Duodenal mucosa (tissue), 2 donors: ENCODE results near the gene NAIF1.
"Not testable (repeated sequence)": the region's sequence is repeated elsewhere in the genome, so short reads cannot be mapped to it uniquely, and the experiment has no call there.

ENCODE experiments used
- H3K27ac ChIP-seq: one replicate; pipeline ENCODE4 v1.7.0; 2013; ENCODE audit warnings: low read depth, low read length
- H3K27me3 ChIP-seq, 2 donors: one replicate each; pipeline ENCODE4 v1.7.0; 2013; ENCODE audit warnings: low read length in 2 of 2, control low read depth in 1 of 2; ENCODE audit not compliant: insufficient read depth in 2 of 2, control insufficient read depth in 1 of 2
- H3K36me3 ChIP-seq, 2 donors: one replicate each; pipeline ENCODE4 v1.7.0; 2013; ENCODE audit warnings: low read length in 2 of 2, control low read depth in 1 of 2; ENCODE audit not compliant: insufficient read depth in 2 of 2, control insufficient read depth in 1 of 2
- H3K4me1 ChIP-seq, 2 donors: one replicate each; pipeline ENCODE4 v1.7.0; 2013; ENCODE audit warnings: low read length in 2 of 2, control low read depth in 1 of 2; ENCODE audit not compliant: insufficient read depth in 2 of 2, control insufficient read depth in 1 of 2
- H3K4me3 ChIP-seq, 2 donors: one replicate each; pipeline ENCODE4 v1.7.0; 2013; ENCODE audit warnings: low read length in 2 of 2, low read depth in 1 of 2
- H3K9ac ChIP-seq, 2 donors: one replicate each; pipeline ENCODE4 v1.7.0; 2013; ENCODE audit warnings: low read length in 2 of 2, low read depth in 1 of 2
- H3K9me3 ChIP-seq, 2 donors: one replicate each; pipeline ENCODE4 v1.7.0; 2013; ENCODE audit warnings: low read length in 2 of 2, control low read depth in 1 of 2; ENCODE audit not compliant: control insufficient read depth in 1 of 2

Gene NAIF1, protein sequence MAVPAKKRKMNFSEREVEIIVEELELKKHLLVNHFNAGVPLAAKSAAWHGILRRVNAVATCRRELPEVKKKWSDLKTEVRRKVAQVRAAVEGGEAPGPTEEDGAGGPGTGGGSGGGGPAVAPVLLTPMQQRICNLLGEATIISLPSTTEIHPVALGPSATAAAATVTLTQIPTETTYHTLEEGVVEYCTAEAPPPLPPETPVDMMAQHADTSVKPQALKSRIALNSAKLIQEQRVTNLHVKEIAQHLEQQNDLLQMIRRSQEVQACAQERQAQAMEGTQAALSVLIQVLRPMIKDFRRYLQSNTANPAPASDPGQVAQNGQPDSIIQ

DNA sequence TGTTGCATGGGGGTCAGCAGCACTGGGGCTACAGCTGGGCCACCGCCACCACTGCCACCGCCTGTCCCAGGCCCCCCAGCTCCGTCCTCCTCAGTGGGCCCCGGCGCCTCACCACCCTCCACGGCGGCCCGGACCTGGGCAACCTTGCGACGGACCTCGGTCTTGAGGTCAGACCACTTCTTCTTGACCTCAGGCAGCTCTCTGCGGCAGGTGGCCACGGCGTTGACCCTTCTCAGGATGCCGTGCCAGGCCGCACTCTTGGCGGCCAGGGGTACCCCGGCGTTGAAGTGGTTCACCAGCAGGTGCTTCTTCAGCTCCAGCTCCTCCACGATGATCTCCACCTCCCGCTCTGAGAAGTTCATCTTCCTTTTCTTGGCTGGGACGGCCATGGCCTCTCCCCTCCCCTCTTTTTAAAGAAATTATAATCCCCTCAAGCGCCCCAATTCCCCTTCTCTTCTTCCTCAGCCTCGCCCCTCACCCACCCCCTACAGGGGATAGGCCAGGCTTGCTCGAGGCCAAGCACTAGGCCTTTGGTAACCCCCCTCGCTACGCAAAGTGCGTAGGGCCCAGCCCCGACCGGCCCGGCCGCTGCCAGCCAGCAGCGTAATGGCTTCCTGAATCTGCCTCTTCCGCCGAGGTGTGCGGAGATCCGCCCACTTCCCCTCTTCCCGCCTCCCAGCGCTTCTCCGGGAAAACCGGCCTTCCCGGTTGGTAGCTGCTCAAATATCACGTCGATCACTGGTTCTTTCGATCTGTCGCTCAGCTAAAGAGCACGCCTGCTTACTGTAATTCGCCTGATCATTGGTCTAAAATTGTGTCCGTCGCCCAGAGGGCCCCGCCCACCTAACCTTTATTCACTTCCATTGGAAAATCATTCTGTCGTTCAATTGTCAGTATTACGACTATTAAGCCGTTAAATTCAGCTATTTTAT, at the start of gene NAIF1:
Gene NAIF1, minus strand, starts transcription at position 608 of the 932 bp plus-strand sequence. Its CDS starts 219 bp downstream, at position 389.
- Histone ChIP-seq H3K36me3 (peaks cover 8 to 17% of the 10 kb centered on the region in 2 donors), H3K4me3 (peak within 1 kb of the TSS; percentile 92 to 93), H3K27ac (peak within 1 kb of the TSS; percentile 97), H3K9me3 (no peaks in the 10 kb centered on the region), H3K27me3 (no peaks in the 10 kb centered on the region), H3K4me1 (peaks cover 31 to 43% of the 10 kb centered on the region in 2 donors), H3K9ac (peak within 1 kb of the TSS; percentile 94 to 96)

DNA sequence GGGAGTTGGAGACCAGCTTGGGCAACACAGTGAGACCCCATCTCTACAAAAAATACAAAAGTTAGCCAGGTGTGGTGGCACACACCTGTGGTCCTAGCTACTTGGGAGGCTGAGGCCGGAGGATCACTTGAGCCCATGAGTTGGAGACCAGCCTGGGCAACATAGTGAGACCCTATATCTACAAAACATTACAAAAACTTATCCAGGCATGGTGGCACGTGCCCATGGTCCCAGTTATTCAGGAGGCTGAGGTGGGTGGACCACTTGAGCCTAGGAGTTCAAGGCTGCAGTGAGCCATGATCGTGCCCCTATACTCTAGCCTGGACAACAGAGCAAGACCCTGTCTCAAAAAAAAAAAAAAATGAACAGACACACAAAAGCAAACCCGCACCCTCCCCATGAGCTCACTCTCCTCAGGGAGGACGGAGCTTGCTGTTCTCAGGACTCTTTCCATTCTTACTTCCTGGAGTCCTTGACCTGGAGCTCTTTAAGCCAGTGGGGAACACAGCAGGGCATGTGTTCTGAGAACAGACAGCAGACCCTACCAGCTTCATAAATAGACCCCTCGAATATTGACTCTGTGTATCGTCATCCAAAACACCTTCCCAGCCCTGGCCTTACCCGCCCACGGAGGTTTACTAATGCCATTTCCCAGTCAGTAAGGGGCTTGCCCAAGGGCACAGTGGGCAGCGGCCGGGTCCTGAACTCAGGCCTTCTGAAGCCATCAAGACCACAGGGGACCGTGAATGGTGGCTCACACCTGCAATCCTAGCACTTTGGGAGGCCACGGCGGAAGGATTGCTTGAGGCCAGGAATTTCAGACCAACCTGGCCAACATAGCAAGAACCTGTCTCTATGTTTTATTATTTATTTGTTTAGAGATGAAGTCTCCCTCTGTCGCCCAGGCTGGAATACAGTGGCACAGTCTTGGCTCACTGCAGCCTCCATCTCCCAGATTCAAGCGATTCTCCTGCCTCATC, 49.3 kb upstream of the NAIF1 start:
- Histone ChIP-seq H3K4me1 (peaks cover 18 to 23% of the 10 kb centered on the region in 2 donors), H3K27ac (peak overlapping the region; percentile 91), H3K9me3 (no peaks in the 10 kb centered on the region), H3K4me3 (no peak overlapping the region), H3K36me3 (peaks cover 8 to 21% of the 10 kb centered on the region in 2 donors), H3K9ac (peak overlapping the region; percentile 37 to 51), H3K27me3 (no peaks in the 10 kb centered on the region)

DNA sequence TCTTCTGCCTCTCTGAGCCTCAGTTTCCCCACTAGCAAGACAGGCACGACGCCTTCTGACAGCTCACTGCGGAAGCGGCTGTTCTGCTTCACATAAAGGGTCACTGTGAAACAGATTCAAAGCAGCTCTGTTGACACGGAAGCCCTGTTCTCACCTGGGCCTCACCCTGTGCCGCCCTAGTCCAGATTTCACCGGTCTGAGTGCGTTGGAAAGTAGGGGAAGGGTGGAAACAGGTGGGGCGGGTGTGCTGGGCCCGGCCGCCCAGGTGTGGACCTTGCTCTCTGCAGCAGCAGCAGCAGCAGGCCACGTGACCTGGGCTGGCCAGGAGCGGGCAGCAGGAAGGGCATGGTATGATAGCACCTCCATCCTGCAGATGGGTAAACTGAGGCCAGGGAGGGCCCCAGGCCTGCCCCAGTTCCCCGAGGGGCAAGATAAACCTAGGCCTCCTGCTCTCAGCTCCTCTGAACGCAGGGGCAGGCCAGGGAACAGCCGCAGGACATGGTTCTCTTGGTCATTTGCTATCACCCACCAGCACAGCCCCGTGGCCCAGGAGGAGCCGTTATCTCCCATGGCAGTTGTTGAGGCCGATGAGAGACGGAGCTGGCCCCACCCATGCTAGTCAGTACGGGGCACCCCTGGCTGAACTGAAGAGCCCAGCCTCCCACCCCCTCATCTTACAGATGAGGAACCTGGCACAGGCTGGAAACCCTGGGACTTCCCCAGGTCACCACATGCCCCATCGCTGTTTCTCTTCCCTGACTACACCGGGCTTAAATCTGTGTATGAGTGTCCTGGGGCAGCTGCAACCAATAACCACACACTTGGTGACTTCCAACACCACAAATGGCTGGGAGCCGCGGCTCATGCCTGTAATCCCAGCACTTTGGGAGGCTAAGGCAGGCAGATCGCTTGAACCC, 48.3 kb upstream of the NAIF1 start:
- Histone ChIP-seq H3K4me3 (peak overlapping the region; percentile 66 to 74), H3K4me1 (peaks cover 18 to 23% of the 10 kb centered on the region in 2 donors), H3K9me3 (no peaks in the 10 kb centered on the region), H3K9ac (peak overlapping the region; percentile 84 to 96), H3K36me3 (peaks cover 0 to 13% of the 10 kb centered on the region in 2 donors), H3K27ac (peak overlapping the region; percentile 91), H3K27me3 (no peaks in the 10 kb centered on the region)

DNA sequence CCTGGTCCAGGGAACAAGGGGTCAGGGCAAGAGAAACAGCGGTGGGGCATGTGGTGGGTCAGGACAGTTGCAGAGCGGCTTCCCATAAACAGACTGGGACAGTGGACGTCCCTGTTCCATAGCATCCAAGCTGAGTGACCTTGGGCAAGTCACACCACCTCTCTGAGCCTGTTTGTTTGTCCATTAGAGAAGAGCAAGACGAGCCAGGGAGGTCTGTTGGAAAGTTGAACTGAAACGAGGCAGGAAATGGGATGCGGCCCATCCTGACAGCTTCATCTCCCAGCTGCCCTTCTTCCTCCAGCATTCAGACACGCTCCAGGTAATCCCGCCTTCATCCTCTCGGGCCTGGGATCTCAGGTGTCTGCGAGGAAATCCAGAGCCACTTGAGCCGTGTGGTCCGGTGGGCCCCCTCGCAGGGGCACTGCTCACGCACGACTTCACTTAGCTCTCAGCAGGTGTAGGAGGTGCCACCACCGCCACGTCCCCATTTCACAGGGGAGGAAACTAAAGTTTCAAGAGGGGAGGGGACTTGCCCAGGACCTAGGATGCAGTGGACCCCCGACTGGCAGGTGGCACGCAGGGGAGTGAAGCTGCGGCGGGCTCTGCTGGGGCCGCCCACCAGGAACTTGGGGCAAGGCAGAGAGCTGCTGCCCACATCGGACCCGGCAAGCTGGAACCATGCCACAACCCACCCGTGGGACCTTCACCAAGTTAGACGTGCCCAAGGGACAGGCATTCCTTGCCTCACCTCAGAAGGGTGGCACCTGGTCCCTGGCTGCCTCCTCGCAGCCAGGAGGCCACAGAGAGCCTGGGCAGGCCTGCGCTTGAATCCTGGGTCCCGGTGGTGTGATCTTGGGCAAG, 47.4 kb upstream of the NAIF1 start:
- Histone ChIP-seq H3K9me3 (no peaks in the 10 kb centered on the region), H3K4me3 (peak overlapping the region; percentile 66 to 74), H3K9ac (peak overlapping the region; percentile 84 to 96), H3K36me3 (peaks cover 0 to 9% of the 10 kb centered on the region in 2 donors), H3K4me1 (peaks cover 19 to 26% of the 10 kb centered on the region in 2 donors), H3K27me3 (no peaks in the 10 kb centered on the region), H3K27ac (peak overlapping the region; percentile 91)

DNA sequence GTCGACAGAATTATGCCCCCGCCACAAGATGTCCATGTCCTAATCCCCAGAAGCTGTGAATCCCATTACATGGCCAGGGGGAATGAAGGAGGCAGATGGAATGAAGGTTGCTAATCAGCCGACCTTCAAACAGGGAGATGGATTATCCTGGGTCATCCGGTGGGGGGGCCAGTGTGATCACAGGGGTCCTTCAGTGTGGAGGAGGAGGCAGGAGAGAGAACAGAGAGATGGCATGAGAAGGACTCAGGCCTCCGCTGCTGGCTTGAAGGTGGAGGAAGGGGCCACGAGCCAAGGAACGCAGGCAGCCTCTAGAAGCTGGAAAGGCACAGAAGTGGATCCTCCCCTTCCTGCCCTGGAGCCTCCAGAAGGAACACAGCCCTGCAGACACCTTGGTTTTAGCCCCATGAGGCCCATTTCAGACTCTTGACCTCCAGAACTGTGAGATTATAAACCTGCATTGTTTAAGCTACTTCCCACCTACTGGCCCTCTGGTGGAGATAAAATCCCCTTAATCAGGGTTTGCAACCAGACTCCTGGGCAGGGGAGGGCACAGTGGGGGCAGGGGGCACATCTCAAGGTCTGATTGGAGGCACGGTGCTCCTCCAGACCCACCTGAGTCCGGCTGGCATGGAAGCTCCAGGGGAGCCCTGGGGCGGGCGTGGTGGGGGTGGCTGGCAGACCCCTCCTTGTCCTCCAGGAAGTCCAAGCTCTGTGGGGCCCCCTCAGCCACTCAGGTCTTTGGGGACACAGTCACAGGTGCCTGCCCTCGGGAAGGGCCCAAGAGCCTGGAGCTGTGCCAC, 46.6 kb upstream of the NAIF1 start:
- H3K4me1 ChIP-seq: peaks cover 23 to 32% of the 10 kb centered on the region in 2 donors
- peak overlapping the region; percentile 66 to 74 for H3K4me3 ChIP-seq
- peaks cover 0 to 11% of the 10 kb centered on the region in 2 donors for H3K36me3 ChIP-seq
- peak overlapping the region; percentile 91 for H3K27ac ChIP-seq
- no peaks in the 10 kb centered on the region for H3K9me3 ChIP-seq
- peak overlapping the region; percentile 84 to 96 for H3K9ac ChIP-seq
- no peaks in the 10 kb centered on the region for H3K27me3 ChIP-seq

DNA sequence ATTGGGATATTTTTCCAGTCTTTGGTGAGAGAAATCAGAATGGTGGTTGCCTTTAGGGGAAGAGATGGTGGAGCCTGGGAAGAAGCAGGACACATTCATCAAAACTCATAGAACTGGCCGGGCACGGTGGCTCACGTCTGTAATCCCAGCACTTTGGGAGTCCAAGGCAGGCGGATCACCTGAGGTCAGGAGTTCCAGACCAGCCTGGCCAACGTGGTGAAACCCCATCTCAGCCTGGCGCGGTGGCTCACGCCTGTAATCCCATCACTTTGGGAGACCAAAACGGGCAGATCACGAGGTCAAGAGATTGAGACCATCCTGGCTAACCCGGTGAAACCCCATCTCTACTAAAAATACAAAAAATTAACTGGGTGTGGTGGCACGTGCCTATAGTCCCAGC, 44.6 kb upstream of the NAIF1 start:
- peak overlapping the region in 1 of 2 donors; percentile 45 for H3K4me3 ChIP-seq
- peak overlapping the region; percentile 18 to 28 for H3K9ac ChIP-seq
- not testable (repeated sequence) for H3K9me3 ChIP-seq, H3K27me3 ChIP-seq, H3K27ac ChIP-seq
- H3K36me3 ChIP-seq: peaks cover 12 to 30% of the 10 kb centered on the region in 2 donors
- peaks cover 23 to 27% of the 10 kb centered on the region in 2 donors for H3K4me1 ChIP-seq

DNA sequence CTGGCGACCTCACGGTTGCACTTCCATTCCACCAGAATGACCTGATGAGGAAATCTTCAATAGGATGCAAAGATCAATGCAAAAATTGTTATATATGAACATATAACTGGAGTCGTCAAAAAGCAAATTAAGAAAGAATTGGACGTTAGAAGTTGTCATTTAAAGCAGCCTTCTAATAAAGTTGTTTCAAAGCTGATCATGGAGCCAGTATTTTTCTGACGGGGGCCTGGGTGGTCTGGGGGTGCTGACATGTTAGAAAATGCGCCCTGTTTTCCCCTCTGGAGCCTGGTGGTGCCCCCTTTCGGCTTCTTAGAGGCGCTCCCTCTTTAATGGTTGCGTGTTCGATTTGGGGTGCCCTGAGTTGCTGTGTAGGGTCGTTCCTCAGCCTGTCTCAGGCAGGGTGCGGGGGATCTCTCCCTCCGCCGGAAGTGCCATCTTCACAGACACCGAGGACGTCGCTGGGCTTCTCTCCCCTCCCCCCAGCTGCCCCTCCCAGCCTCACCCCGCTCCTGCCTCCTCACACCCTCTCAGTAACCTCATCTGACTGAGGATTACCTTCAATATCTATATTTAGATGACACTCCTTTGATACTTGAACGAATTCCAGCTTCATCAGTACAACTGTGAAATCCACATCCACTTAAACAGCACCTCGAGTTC, 42.1 kb upstream of the NAIF1 start:
- peak overlapping the region; percentile 44 to 70 for H3K9ac ChIP-seq
- no peaks in the 10 kb centered on the region for H3K9me3 ChIP-seq
- H3K4me1 ChIP-seq: peaks cover 9 to 17% of the 10 kb centered on the region in 2 donors
- peaks cover 23 to 44% of the 10 kb centered on the region in 2 donors for H3K36me3 ChIP-seq
- H3K27ac ChIP-seq: peak overlapping the region; percentile 79
- peak overlapping the region; percentile 55 to 61 for H3K4me3 ChIP-seq
- H3K27me3 ChIP-seq: no peaks in the 10 kb centered on the region
